Sigmoid colon (tissue), 4 donors: Measurements from ENCODE around the gene NUP35.

Experiments
- CTCF ChIP-seq, 4 experiments: fragments of 450-650 bp in 3 of 4; fragments of 200-600 bp in 1 of 4; IDR thresholded peaks; one replicate each; pipeline ENCODE4 v1.5.1; 2016 to 2019; ENCODE audit warnings: antibody characterized with exemption in 4 of 4, mild to moderate bottlenecking in 3 of 4, moderate library complexity in 2 of 4
- EP300 ChIP-seq, 4 donors: sonication (generic); formaldehyde crosslinking; IDR thresholded peaks; one replicate each; pipeline ENCODE4 v1.6.1; 2017; ENCODE audit warnings: antibody characterized with exemption in 4 of 4
- POLR2A ChIP-seq, 2 donors: fragments of 450-650 bp; IDR thresholded peaks; one replicate each; pipeline ENCODE4 v1.6.1; 2016; ENCODE audit warnings: antibody characterized with exemption in 2 of 2, mild to moderate bottlenecking in 2 of 2, moderate library complexity in 2 of 2
- POLR2AphosphoS5 ChIP-seq, 4 donors: sonication (generic); formaldehyde crosslinking; IDR thresholded peaks; one replicate each; pipeline ENCODE4 v1.6.1; 2017; ENCODE audit warnings: antibody characterized with exemption in 4 of 4

- TF ChIP-seq CTCF (IDR thresholded peaks at IDR 0.05) (no peak), POLR2A (IDR thresholded peaks at IDR 0.05) (no peak), POLR2AphosphoS5 (IDR thresholded peaks at IDR 0.05) (no peak), EP300 (IDR thresholded peaks at IDR 0.05) (no peak)
Observed at GRCh38 chr2:183091318-183091953, 32.8 kb upstream of the NUP35 start.
